HepG2 (cell line): ENCODE results near the gene C22orf39.

Source experiments
- CTCF ChIP-seq: sonication (generic); formaldehyde crosslinking; IDR thresholded peaks from 2 replicates; pipeline ENCODE4 v1.5.0; 2020; ENCODE audit warnings: mild to moderate bottlenecking, missing genetic modification reagents, moderate library complexity
- EZH2 ChIP-seq: conservative IDR thresholded peaks from 2 replicates; pipeline ENCODE4 v1.6.1; 2012; ENCODE audit warnings: mild to moderate bottlenecking, low read depth, low read length, moderate library complexity
- KDM5A ChIP-seq: fragments of 200-600 bp; sonication (generic); IDR thresholded peaks from 2 replicates; pipeline ENCODE4 v1.7.0; 2018; ENCODE audit warnings: antibody characterized with exemption, mild to moderate bottlenecking, low read length, borderline replicate concordance
- NBN ChIP-seq: fragments of 450-650 bp; conservative IDR thresholded peaks from 2 replicates; pipeline ENCODE4 v1.6.1; 2017
- NPAS2 ChIP-seq: sonication (generic); formaldehyde crosslinking; IDR thresholded peaks from 2 replicates; pipeline ENCODE4 v1.8.0; 2022; ENCODE audit warnings: mild to moderate bottlenecking, missing genetic modification reagents, borderline replicate concordance
- TRAFD1 ChIP-seq: sonication (generic); formaldehyde crosslinking; IDR thresholded peaks from 2 replicates; pipeline ENCODE4 v1.5.1; 2020; ENCODE audit warnings: missing genetic modification reagents, mild to moderate bottlenecking, borderline replicate concordance
- ZBTB21 ChIP-seq: sonication (generic); formaldehyde crosslinking; IDR thresholded peaks from 2 replicates; pipeline ENCODE4 v1.4.0; 2020; ENCODE audit warnings: missing genetic modification reagents
- ZNF512 ChIP-seq: sonication (generic); formaldehyde crosslinking; IDR thresholded peaks from 2 replicates; pipeline ENCODE4 v1.4.0; 2020; ENCODE audit warnings: mild to moderate bottlenecking, missing genetic modification reagents
- ZNF605 ChIP-seq: sonication (generic); formaldehyde crosslinking; IDR thresholded peaks from 2 replicates; pipeline ENCODE4 v1.8.0; 2022; ENCODE audit warnings: mild to moderate bottlenecking, missing genetic modification reagents

GRCh38 chr22:19434401-19434800 is 13.1 kb downstream of the C22orf39 start:
- TF ChIP-seq ZNF512 (CRISPR knock-in tag) (no peak), NPAS2 (CRISPR knock-in tag) (no peak), ZBTB21 (no peak), EZH2 (no peak), ZNF605 (no peak), KDM5A (no peak), NBN (no peak), CTCF (no peak), TRAFD1 (no peak)
